Effector CD8-positive, alpha-beta T cell (primary cell): ENCODE measurements around the gene PROX1.

Experiments used
- DNase-seq: peaks from one replicate; lab custom pipeline; 2025; lab: John Stamatoyannopoulos, UW

The PROX1 gene

DNA sequence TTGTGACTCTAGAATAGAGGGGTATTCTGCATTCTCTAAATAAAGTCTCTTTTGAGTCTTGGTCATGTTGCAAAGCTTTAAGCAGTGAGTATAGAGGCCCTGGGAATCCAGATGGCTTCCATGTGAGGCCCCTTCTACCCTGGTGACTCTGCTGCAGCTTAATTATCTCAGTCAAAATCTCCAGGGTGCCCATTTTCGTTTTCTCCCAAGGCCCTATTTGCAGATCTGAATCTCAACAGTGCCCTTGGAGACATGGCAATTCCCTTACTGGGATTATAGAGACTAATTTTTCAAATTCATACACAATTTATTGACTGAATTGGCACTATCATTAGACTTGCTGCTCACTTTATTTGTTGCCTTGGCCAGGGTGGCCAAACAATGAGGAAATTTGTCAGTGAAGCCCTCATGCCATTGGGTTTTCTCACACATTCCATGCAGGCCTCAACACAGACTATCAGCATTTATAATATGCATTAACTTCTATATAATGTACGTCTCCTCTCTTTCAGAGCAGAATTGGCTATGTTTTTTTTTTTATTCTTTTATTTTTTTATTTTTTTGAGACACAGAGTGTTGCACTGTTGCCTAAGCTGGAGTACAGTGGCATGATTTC is 35.1 kb downstream of the PROX1 start:
- DNase-seq: no peak

DNA sequence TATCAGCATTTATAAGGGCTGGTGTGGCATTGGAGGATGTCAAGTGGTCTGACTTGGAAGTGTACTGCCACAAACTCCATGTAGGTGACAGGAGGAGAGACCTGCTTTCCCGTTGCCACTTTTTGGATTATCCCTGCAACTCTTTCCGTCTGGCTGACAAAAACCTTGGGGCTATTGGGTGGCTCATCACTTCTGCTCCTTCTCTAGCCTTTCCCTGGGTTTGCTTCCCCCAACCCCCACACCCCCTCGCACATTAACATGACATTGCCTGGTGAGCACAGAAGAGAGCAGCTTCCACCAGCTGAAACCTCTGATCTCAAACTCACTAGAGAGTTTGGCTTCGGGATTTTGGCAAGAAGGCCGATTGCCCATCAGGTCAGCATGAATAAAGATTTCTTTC is 39.2 kb downstream of the PROX1 start:
- DNase-seq: no peak

DNA sequence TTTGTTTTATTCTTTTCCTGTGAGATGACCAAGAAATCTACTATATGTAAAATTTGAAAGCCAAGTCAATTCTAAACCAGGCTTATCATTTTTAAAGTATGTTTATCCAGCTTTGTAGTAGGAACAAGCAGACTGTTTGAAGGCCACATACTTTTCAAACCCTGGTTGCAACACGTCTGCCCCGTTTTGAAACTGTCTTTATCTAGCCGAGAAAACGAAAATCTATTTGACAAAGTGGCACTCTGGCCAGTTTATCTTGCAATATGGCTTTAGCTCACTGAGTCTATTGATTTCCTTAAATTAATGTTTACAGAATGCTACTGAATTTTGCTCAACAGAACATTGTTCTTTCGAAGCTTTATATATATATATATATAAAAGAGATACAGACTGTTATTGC is 39.7 kb downstream of the PROX1 start:
- DNase-seq: no peak

DNA sequence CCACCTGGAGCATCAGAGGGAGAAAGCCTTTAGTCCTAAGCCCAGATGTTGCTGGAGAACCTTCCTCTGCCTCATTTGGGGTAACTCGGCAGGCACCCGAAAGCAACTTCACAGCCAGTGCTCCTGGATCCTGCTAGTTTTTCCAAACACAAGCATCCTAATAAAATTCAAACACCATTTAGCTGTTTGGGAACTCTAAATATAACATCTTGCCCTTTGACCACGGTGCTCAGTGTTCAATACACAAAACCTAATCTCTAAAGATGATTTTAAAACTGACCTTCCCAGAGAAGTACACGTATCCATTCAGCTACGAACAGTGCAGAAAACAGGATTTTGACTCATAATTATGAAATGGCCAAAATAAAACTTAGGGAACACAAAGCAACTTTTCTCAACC is 40.3 kb downstream of the PROX1 start:
- DNase-seq: no peak

DNA sequence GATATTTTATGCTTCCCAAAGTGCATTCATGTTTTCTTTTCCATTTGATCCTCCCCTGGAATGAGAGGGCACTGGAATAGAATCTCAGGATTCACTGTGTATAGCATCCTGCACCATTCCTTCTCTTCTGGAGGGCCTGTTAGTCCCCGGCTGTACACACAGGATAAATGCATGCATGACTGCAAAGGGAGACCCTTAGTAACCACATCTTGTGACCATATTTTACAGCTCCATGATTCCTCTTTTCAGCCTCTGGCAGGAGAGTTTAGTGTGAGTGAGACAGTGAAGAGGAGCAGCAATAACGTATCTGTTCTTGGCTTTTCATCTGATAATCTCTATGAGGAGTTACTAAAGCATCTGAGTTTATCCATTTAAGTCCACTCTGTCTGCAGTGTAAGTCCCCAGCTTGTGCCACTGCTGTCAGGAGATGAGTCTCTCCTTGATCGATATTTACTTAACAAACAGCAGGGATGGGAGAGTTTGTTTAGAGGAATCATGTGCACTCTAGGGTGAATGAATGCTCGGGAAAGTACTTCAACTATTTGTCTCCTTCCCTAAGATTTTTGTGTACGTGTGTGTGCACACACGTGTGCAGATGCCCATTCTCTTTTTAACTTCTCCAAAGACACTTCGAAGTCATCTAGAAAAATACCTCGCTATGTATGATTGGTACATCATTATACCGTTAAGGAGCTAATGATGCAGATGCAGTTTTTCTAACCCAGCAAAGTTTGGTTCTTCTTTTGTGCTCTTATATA is 41.1 kb downstream of the PROX1 start:
- no peak for DNase-seq

DNA sequence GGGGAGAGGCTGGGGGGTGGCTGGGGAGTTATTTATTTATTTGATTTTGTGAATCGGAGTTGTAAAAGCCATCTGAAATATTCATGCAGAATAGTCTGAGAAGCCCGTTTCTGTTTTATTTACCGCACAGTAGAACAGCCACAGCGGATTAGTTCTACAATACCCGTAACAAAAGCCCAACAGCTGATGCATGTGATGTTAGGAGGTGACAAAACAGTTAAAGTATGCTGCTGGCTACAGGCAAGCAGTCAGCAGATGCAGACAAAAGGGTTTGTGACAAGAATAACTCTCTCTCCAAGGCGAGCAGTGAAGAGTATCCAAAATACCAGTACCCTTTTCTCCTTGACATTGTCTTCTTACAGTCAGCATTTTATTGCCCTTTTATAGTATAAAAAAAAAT is 42.0 kb downstream of the PROX1 start:
- no peak for DNase-seq

DNA sequence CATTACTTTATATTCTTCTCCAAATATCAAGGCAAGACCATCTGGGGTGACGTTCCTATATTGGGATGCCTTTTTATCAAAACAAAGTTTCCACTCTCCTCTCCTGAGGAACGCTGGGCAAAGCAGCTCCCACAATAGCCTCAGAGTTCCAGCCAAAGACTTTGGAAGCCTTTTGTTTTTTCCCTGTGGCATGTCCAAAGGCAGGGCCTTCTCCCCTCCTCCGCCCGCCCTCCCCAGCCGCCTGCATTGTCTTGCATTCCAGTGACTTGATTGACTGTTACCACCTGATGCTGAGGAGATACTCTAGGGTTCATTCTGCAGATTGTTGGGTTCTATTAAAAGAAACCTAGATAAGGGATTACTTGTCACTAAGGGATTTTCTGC is 43.5 kb downstream of the PROX1 start:
- DNase-seq: no peak

DNA sequence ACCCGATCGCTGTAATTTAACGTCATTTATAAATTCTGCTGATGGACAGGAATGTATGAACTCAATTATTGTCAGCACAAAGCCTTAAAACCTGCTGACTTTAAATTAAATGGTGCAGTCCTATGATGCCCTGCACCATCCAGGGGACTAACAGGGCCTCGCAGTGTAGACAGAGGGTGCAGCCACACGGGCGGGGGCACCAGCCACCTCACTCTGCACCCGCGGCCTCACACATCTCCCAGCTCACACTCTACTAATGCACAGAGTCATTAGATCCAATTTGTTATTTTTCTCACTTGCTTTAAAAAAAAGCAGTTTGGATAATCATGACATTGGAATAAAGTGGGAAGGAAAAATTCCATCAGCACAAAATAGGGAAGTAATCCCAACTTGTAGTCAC is 49.7 kb downstream of the PROX1 start:
- DNase-seq: no peak

DNA sequence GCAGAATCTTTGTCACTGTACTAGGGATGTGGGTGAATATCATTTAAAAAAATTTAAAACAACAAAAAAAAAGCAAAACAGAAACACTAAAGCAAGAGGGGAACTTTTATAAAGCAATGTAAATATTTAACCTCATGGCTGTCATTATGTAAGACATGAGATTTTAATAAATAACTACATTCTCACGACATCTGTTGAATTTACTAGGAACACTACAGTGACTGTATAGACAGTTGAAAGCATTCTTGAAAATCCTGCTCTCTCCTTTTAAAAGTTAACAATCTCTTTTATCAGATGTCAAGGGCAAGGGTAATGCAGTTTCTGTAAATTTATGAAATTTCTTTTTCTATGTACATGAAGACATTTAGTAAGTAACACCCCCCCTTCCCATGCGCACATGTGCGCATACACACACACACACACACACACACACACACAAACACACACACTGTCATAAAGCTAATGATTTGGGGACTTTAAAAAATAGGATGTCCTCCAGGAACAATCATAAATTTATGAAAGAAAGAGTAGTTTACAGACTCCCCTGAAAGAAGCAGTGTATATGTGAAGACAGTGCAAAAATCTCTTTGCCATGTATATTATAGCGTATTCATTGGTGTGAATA is 51.7 kb downstream of the PROX1 start:
- no peak for DNase-seq

DNA sequence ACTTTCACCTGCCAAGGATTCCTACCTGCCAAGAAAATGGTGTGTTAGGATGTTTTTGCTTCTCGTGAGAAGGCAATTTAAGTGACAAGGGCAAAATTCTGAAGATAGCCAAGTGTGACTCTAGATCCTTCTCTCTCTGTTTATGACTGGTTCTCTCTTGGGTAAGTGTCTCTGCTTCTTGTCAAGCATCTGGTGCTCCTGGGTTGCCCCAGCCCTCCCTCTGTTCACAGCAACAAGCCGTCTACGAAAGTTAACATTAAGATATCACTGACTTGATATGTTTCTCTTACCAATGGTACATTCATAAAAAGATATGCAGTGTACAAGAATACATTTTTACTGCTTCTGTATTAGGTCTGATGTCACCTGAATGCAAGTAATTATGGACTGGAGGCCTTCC is 55.4 kb downstream of the PROX1 start:
- no peak for DNase-seq

DNA sequence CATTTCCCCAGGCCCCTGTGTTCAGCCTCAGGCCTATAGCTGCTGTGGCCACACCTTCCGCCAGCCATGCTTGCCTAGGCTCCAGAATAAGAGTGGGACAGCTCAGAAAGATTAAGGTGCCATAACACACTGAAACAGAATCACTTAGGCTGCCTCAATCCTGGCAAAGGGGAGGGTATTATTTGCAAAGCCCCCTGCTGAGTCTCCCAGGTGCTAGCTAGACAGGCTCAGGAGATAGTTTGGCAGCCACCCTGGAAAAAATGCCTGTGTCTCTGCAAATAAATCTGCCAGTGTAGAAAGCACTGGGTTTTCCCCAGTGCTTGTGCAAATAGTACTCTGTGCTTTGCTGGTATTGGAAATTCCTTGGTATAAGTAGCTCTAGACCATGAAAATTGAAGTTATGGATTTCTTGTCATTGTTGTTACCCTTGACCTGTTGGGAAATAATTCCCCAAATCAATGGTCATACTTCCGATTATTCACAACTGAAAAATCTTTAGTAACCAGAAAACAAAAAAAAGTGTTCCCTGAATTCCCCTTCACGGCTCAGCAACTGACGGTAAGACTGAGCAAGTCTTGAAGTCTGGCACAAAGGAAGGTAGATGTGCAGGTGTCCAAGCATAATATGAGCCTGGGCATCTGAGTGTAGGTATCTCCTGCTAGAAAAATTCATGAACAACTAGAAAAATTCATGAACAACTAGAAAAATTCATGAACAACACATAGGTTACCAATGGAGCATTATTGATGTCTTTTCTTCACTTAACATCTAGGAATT is 56.9 kb downstream of the PROX1 start:
- no peak for DNase-seq

DNA sequence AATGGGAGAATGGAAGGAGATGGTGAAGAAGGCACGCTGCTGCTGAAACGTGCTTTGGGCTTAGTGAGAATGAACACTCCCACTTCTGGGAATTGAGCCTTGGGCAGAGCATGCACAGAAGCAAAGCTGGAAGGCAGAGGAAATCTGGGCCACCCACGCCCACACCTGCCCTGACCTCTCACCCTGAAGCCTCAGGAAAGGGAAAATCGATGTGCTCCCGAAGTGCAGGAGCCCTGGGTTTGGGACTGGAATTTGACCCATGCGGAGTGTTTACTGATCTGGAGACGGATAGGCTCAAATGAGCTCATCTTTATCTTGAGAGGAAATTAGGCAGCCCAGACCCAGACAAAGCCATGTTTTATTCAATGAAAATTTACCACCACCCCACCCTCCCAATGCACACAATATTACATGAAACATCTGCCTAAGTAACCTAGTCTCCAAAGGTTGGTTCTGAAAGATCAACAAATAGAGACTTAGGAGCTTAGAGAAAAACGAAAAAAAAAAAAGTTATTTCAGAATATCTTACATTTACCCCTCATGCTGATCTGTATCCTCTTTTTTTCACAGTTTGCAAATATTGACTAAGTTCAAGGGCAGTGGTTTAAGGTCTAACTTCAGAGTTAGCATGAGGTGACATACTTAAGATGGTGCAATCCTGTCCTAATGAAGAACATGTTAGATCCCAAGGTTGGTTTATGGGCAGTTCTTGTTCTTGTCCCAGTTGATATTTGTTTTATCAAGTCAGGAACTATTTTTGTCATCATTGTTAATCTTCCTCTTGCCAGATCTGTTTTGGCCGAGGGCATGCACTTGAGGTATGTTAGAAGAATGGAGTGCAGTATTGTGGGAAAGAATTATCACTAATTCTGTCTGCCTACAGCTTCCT is 63.0 kb downstream of the PROX1 start:
- DNase-seq: no peak

DNA sequence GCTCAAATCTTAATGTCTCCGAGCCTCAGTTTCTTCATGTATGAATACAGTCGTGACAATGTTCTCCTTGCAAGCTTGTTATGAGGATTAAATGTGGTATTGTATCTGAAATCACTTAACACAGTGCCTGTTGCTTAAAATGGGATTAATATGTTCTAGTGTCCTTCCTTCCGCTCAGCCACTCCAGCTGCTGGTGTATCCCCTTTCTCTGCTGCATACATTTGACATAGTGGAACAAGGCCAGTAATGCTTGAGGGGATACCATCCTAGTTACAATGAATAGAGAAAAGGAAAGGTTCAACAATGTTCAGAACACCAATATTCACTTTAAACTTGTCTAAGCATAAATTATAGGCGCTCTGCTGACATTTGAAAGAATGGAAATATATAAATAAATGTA is 64.0 kb downstream of the PROX1 start:
- DNase-seq: no peak

DNA sequence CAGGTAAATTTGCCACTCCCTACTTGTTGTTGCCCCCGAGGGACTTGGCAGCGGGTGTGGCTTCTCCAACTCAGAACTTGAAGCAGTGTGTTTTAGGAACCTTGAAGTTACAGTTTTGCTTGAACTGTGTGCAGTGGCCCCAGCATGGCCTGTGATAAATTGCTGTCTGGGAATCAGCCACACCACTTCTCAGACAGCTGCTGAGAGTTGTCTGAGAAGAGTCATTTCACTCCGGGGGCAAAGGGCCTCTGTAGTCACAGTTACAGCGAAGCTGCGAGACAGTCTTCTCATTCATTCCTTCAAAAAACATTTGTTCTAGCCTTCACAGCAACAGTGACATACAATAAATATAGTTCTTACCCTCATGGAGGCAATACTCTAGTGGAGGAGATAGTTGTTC is 70.3 kb downstream of the PROX1 start:
- DNase-seq: no peak

DNA sequence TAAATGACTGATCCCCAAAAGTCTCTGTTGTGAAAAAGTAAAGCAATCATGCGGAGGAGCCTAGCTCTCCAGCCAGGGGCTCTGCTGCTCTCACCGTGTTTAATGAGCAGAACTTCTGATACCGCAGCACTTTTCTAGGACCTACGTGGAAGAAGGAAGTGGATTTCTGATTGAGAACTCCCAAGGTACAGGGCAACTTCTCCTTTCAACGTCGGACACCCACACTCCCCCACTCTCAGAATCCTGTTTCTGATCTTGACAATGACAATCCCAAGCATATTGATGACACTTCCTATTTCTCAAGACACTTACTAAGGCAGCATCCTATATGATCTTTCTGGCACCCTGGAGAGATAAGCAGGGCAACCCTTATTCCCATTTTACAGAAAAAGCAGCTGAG is 78.4 kb downstream of the PROX1 start:
- DNase-seq: no peak

DNA sequence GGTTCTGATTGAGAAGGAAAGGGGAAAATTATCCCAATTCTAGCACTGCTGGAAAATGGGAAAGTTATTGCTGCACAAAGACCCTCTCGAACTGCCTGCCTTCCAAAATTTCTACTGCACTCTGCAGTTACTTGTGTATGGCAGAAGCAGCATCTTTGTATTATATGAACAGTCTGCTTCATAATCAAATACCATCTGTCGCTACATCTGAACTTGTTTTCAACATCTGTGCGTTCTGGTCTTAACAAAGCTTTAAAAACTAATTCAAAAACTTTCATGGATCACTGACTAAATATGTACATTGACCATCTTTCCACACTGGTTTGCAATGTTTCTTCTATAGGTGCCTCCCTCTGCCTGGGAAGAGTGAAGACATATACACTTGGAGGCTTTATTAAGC is 79.2 kb downstream of the PROX1 start:
- no peak for DNase-seq

DNA sequence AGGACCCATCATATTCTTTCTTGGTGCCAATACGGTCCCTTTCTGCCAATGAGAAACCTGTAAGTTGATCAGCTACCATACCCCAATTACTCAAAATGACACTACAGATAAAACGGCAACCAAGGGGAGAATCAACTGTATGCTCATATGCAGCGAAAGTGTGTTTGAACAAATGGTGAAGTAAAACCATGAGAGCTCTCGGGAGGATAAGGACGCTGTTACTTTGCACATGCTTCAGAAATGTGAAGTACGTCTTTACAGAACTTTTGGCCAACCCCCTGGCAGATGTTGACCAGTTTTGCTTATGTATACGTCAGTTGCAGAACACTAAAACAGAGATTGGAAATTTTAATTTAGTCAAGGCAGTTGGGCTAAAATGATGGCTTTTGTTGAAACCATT is 79.6 kb downstream of the PROX1 start:
- no peak for DNase-seq

DNA sequence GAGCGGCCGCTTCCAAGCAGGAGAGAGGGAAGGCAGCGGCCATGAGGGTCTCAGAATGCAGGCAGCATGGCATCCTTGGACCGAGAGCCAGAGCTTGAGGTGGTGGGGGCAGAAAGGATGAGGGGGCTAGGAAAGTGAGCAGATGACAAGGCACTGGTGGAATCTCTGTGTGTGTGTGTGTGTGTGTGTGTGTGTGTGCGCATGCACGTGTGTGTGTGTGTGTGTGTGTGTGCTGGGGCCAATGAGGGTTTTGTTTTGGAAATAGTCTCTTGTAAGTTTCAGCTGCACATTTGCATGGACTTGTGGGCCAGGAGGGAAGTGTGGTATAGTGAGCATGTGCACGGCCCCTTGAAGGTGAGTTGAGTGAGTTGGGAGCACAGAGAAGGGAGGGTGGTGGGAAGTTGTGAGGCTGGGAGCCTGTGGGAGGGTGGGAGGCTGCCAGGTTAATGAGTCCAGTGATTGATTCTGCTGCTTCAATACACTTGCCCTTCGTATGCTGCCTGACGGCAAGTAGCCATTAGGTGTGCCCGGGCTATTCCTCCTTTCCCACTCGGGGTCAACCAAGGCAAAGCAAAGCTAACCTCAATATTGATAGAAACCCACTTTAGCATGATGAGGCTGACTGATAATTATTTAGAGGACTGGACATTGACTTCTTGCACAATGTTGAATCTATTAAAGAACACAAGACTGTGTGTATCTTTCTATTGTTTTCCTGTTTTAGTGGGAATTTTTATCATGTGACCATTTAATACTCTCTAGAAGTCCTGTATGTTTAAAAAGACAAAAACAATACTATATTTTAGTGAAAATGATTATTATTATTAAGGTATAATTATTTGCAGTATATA is 80.3 kb downstream of the PROX1 start:
- no peak for DNase-seq

DNA sequence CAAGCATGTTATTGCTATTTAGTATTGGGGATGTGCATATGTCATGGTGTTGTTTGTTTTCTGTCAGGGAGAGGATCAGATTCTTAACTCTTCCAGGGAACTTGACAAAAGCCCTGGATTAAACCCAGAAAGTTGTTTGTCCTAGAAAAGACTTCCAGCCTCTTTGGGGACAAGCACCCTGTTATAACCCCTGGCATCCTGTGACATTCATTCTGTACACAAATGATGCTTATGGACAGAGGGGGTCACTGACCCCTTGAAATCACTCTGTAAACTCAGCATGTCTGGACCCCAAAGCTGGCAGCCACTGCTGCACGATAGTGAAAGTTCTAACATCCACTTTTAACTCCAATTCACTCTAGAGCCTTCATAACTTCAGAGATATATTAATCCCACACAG is 81.2 kb downstream of the PROX1 start:
- DNase-seq: no peak

DNA sequence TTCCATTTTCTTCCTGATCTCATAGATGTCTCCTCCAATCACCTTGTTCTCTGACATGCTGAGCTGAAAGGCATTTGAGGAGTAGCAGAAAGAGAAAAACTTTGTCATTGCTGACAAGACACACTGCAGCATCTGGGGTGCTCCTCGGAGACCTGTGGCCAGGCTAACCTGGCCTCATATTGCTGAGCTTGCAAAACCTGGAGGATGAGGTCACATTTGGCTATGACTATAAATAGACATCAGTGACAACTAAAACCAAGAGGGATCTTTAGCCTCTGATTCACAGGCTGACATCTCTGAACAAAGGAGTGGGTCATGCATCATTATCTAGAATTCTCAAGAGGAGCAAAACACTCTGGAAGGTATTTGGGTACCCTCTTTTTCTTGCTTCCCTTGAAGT is 83.7 kb downstream of the PROX1 start:
- DNase-seq: no peak
